Right hindlimb (tissue), 1 donor: ENCODE measurements around the gene SNCG.
A peak's percentile ranks its signal among the peaks of the same experiment; 100 is the strongest.
"Not testable (repeated sequence)": the region's sequence is repeated elsewhere in the genome, so short reads cannot be mapped to it uniquely, and the experiment has no call there.

Source experiments
- DNase-seq: peaks from one replicate; pipeline ENCODE4 v3.0.0-alpha.2; 2018

SNCG gene

GRCh38 chr10:86958116-86958900 is at the start of gene SNCG:
Gene SNCG (plus strand): TSS chr10:86958599. CDS start chr10:86958698, 99 bp downstream.
- peak; percentile 71 for DNase-seq

DNA sequence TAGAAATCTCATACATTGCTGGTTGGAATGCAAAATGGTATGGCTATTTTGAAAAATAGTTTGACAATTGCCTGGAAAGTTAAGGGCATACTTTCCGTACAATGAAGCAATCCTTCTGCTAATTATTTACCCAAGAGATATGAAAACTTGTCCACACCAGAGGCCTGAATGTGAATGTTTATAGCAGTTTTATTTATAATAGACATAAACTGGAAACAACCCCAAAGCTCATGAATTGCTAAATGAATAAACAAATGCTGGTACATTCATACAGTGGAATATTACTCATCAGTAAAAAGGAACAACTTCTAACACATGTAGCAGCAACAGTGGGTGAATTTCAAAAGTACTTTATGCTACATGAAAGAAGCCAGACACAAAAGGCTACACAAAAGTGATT is 43.7 kb upstream of the SNCG start:
- no peak for DNase-seq

GRCh38 chr10:86918022-86918471 is 40.4 kb upstream of the SNCG start:
- DNase-seq, result no peak

DNA sequence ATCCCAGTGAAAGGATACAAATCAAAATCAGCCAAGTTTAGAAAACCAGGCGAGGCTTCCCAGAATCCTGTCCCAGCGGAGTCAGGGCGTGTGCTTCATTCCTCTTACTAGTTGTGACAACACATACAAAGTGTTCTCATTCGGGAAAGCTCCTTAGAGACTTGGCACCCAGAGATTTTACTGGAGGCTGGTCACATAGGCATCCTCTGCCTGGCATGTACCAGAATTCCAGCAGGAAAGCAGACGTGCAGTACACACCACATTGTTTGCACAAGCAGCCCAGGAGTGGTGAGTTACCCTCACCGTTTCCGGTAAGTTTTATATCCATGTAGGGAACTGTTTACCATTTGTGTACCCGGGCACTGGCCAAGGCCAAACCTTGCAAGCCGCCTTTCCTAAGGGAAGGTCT is 35.8 kb upstream of the SNCG start:
- no peak for DNase-seq

GRCh38 chr10:86929468-86930380 is 28.7 kb upstream of the SNCG start:
- no peak for DNase-seq

DNA sequence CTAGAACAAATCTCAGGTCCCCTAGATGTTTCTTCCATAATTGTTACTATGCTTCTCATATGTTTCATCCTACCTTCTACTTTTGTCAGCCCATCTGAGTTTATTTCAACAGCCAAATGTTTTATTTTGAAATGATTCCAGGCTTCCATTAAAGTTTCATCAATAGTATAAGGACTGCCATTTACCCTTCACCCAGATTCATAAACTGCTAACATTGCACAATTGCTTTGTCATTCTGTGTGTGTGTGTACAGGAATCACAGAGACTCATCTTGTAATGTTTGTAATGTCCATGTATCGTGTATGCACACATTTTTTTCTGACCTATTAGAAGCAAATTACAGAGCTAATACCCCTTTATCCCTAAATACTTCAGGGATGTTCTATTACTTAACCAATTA is 26.5 kb upstream of the SNCG start:
- no peak for DNase-seq

GRCh38 chr10:86932674-86933073 is 25.7 kb upstream of the SNCG start:
- no peak for DNase-seq

DNA sequence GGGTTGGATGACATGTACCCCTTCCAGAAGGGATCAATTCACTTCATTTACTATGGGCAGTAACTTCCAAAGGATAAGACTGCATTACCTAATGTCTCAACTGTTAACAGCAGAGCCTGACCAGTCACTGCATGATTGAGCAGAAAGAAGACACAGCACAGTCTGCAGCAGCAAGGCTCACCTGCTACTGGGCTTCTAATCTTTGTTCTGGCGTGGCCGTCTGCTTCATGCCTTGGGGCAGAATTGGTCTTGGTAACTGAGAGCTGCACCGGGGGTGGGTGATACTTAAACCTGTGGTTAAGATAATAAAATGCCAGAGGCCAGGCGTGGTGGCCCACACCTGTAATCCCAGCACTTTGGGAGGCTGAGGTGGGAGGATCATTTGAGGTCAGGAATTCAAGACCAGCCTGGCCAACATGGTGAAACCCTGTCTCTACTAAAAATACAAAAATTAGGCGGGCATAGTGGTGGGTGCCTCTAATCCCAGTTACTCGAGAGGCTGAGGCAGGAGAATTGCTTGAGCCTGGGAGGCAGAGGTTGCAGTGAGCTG is 24.2 kb upstream of the SNCG start:
- not testable (repeated sequence) for DNase-seq

- DNase-seq, result no peak
Observed at GRCh38 chr10:86936661-86937501, 21.5 kb upstream of the SNCG start.

DNA sequence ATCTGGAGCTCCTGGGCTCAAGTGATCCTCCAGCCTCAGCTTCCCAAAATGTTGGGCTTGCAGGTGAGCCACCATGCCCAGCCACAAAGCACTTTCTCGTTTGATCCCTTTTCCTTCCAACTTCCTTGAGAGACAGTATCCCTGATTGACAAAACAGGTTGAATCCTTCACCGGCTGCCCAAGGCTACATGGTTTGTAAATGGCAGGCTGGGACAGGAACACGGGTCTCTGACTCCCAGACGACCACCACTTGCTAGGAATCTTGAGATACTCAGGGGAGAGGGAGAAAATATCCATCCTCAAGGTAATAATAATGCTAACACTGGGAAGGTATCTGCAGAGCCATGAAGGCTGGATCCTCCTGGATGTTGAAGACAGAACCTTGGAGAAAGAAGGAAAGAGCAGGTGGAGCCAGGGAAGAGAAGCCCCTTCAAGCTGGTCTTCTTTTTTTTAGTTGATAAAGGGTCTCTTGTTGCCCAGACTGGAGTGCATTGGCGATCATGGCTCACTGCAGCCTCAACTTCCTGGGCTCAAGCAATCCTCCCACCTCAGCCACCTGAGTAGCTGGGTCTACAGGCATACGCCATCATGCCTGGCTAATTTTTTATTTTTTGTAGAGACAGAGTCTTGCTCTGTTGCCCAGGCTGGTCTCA is 20.8 kb upstream of the SNCG start:
- DNase-seq, result no peak

- no peak for DNase-seq
Observed at GRCh38 chr10:86938260-86938659, 20.1 kb upstream of the SNCG start.

DNA sequence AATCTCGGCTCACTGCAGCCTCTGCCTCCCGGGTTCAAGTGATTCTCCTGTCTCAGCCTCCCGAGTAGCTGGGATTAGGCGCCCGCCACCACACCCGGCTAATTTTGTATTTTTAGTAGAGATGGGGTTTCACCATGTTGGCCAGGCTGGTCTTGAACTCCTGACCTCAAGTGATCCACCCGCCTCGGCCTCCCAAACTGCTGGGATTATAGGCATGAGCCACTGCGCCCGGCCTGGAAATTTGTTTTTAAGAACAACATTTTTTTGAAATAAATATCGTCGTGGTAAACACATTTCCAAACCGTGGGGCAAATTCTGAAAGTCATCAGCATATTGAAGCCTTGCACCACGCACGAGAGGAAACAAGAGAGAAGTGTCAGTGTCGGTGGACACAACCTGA is 18.3 kb upstream of the SNCG start:
- DNase-seq, result not testable (repeated sequence)

DNA sequence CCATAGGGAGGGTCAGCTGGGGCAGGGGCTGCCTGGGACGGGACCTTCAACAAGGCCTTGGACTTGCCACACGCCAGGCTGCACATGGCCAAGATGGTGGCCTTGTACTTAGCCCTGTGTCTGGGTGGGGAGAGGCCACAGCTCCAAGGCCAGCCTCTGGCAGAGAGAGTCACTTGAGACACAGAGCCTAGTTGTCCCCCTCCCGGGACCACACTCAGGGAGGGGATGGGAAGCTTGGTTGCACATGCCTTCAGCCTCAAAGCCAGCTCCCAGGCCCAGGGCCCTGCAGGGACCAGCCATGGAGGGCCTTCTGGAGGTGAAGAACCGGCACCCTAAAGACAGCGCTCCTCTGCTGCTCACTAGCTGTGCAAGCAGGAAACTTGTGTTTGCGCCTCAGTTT is 17.7 kb upstream of the SNCG start:
- no peak for DNase-seq

- no peak for DNase-seq
Observed at GRCh38 chr10:86941426-86941825, 17.0 kb upstream of the SNCG start.

DNA sequence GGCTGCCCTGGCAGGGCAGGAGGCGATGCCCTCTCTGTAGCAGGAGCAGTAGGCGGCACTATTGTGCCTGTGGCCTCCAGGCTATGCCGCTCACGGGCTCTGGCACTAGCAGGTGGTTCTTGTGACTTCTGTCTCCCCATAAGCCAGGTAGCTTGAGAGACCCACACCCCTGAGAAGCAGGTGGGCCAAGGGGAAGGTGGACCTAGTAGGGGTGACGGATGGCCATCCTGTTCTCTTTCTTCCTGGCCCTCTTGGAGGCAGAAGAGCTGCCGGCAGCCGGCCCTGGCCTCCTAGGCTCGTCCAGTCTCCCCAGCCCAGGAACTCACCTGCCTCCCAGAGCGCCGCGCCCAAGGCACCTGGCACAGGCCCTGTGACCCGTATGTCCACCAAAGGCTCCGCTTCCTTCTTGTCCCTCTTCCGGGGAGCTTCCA is 16.4 kb upstream of the SNCG start:
- DNase-seq, result no peak

GRCh38 chr10:86942441-86943315 is 15.7 kb upstream of the SNCG start:
- DNase-seq, result peak; percentile 45

DNA sequence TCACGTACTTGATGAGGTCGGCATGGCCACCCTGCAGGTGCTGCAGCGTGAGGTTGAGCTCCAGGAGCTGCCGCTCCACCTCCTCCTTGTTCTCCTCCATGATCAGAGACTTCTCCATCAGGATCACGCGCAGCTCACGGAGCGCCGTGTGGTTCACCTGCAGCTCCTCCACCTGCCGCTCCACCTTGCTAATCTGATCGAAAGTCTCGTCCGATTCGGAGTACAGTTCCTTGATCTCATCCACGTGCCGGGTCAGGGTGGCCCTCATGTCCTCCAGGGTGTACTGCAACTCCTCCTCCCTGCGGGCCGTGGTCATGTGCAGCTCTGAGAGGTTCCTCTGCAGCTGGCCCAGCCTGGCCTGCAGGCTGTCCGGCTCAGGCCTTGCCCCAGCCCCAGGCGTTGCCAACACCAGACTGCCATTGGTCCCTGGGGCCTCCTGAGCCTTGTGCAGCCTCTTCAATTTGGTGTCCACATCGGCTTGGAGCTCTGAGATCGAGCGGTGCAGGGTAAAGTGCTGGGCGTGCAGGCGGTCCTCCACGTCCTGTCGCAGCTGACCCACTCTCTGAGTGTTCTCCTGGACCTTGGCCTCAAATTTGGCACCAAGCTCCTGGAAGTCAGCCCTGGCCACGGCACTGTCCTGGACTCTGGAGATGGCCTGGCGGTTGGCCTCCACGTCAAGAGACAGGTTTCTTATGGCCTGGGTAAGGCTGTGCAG is 14.9 kb upstream of the SNCG start:
- no peak for DNase-seq

DNA sequence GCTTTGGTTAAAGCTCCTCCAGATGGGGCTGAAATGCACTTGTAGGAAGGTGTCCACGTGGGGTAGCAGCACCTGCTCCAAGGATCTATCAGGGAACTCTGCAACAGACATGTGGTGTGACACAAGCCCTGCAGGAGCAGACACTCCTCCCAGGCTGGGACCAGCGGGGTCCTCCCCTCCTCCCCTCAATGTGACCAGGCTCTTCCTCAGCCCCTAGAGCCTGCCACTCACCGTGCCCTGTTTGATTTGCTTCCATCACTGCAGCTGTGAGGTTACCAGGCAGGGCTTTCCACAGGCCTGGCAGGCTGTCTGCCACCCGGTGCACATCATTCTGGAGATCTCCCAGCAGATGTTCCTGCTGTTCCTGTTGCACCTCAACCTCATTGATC is 14.4 kb upstream of the SNCG start:
- no peak for DNase-seq

GRCh38 chr10:86944471-86944870 is 13.9 kb upstream of the SNCG start:
- DNase-seq, result no peak

GRCh38 chr10:86944907-86945306 is 13.5 kb upstream of the SNCG start:
- DNase-seq, result no peak
